Neural cell (in vitro differentiated cells): ENCODE measurements around the gene RCAN3. TPM values are rescaled to one million over a fixed set of nuclear protein-coding genes. Genes with fewer than 3 reads are reported as not detected.

Experiments used
- H2AFZ ChIP-seq: fragments of 200-600, 300-800 bp; sonication (generic), shearing (Covaris generic); 2 replicates; pipeline ENCODE4 v1.6.0; 2014; ENCODE audit warnings: low read depth, mild to moderate bottlenecking, antibody characterized with exemption, low read length, moderate library complexity
- H3F3A ChIP-seq: fragments of 200-600 bp; shearing (Covaris generic); 2 replicates; pipeline ENCODE4 v1.6.1; 2016; ENCODE audit warnings: mild to moderate bottlenecking, moderate library complexity, mixed read lengths, antibody characterized with exemption, low read length; ENCODE audit not compliant: insufficient read depth, poor library complexity, severe bottlenecking
- H3K27ac ChIP-seq: fragments of 200-600, 300-800 bp; sonication (generic), shearing (Covaris generic); 2 replicates; pipeline ENCODE4 v1.5.1; 2014; ENCODE audit warnings: mild to moderate bottlenecking, low read length, moderate library complexity
- H3K27me3 ChIP-seq: fragments of 300-800, 200-600 bp; sonication (generic), shearing (Covaris generic); 2 replicates; pipeline ENCODE4 v1.6.0; 2014; ENCODE audit warnings: mild to moderate bottlenecking, low read depth, low read length, moderate library complexity; ENCODE audit not compliant: insufficient read depth
- H3K36me3 ChIP-seq: fragments of 300-800, 200-600 bp; sonication (generic), shearing (Covaris generic); 2 replicates; pipeline ENCODE4 v1.5.1; 2014; ENCODE audit warnings: mild to moderate bottlenecking, antibody characterized with exemption, low read length, moderate library complexity; ENCODE audit not compliant: insufficient read depth
- H3K4me2 ChIP-seq: fragments of 300-800, 200-600 bp; sonication (generic), shearing (Covaris generic); 2 replicates; pipeline ENCODE4 v1.6.0; 2014; ENCODE audit warnings: mild to moderate bottlenecking, low read length
- H3K4me3 ChIP-seq: fragments of 300-800, 200-600 bp; sonication (generic), shearing (Covaris generic); 2 replicates; pipeline ENCODE4 v1.5.1; 2014; ENCODE audit warnings: mild to moderate bottlenecking, low read length, moderate library complexity
- H3K79me2 ChIP-seq: fragments of 200-600 bp; shearing (Covaris generic); replicated peaks from 2 replicates; pipeline ENCODE4 v1.6.0; 2014; ENCODE audit warnings: mild to moderate bottlenecking, low read length, moderate library complexity; ENCODE audit not compliant: insufficient read depth
- H3K9ac ChIP-seq: fragments of 300-800, 200-600 bp; sonication (generic), shearing (Covaris generic); 2 replicates; pipeline ENCODE4 v1.6.1; 2016; ENCODE audit warnings: mild to moderate bottlenecking, low read length, mixed read lengths
- H3K9me2 ChIP-seq: fragments of 200-600 bp; shearing (Covaris generic); 2 replicates; pipeline ENCODE4 v1.6.1; 2016; ENCODE audit warnings: mild to moderate bottlenecking, low read length, mixed read lengths; ENCODE audit not compliant: insufficient read depth
- H3K9me3 ChIP-seq: fragments of 200-600, 300-800 bp; sonication (generic), shearing (Covaris generic); 2 replicates; pipeline ENCODE4 v1.6.1; 2016; ENCODE audit warnings: mild to moderate bottlenecking, mixed run types, low read length, moderate library complexity, mixed read lengths
- H4K20me1 ChIP-seq: fragments of 200-600 bp; shearing (Covaris generic); 2 replicates; pipeline ENCODE4 v1.6.1; 2016; ENCODE audit warnings: mild to moderate bottlenecking, mixed run types; ENCODE audit not compliant: insufficient read depth
- CTCF ChIP-seq: fragments of 450-650 bp; IDR thresholded peaks from 2 replicates; pipeline ENCODE4 v1.5.1; 2014; ENCODE audit warnings: antibody characterized with exemption, mild to moderate bottlenecking, moderate library complexity; ENCODE audit not compliant: poor library complexity, severe bottlenecking
- EP300 ChIP-seq: fragments of 450-650 bp; conservative IDR thresholded peaks from 2 replicates; pipeline ENCODE4 v1.6.1; 2014; ENCODE audit warnings: antibody characterized with exemption, mild to moderate bottlenecking, moderate library complexity; ENCODE audit not compliant: poor library complexity, severe bottlenecking
- EZH2 ChIP-seq: fragments of 200-600, 300-800 bp; shearing (Covaris generic), sonication (generic); IDR thresholded peaks from 2 replicates; pipeline ENCODE4 v1.6.1; 2014; ENCODE audit warnings: antibody characterized with exemption, low read length, borderline replicate concordance, mild to moderate bottlenecking; ENCODE audit not compliant: insufficient read depth, poor library complexity, severe bottlenecking
- MXI1 ChIP-seq: fragments of 450-650 bp; conservative IDR thresholded peaks from 2 replicates; pipeline ENCODE4 v1.6.1; 2014; ENCODE audit warnings: antibody characterized with exemption, mild to moderate bottlenecking; ENCODE audit not compliant: poor library complexity, severe bottlenecking
- POLR2AphosphoS5 ChIP-seq: IDR thresholded peaks from 2 replicates; pipeline ENCODE4 v1.6.1; 2012
- RAD21 ChIP-seq: fragments of 450-650 bp; conservative IDR thresholded peaks from 2 replicates; pipeline ENCODE4 v1.6.1; 2014; ENCODE audit warnings: antibody characterized with exemption, mild to moderate bottlenecking, moderate library complexity
- REST ChIP-seq: IDR thresholded peaks from 2 replicates; pipeline ENCODE4 v1.6.1; 2012; ENCODE audit warnings: borderline replicate concordance
- SMC3 ChIP-seq: fragments of 450-650 bp; conservative IDR thresholded peaks from 2 replicates; pipeline ENCODE4 v1.6.1; 2014; ENCODE audit warnings: antibody characterized with exemption, mild to moderate bottlenecking, moderate library complexity; ENCODE audit not compliant: poor library complexity
- TAF1 ChIP-seq: IDR thresholded peaks from 2 replicates; pipeline ENCODE4 v1.6.1; 2012; ENCODE audit warnings: low read depth
- polyA plus RNA-seq: library from polyadenylated mRNA; depleted of rRNA; stranded (reverse); fragments of >200 nt; gene quantifications from 2 replicates; pipeline ENCODE4 v1.2.3, GENCODE V29; 2014

RCAN3 gene
- polyA plus RNA-seq, 1 donor from 2014 or later = 31.4 TPM

DNA sequence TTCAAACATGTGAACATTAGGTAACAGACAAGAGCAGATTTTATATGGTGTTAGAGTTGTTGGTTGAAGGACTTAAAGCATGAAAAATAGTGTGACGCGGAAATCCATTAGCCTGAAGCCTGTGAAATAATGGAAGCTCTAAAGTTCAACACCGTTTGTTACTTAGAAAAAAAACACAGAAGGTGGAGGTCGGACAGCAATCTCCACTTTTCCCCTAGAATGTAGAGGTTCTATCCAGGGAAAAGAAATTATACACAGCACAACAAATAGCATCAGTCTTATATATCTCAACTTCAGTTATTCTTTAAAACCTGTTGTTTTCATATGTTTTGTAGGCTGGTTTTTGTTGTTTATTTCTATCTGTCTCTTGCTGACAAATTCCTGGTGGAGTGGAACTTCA is 1.9 kb downstream of the RCAN3 start:
- Histone ChIP-seq H3K27ac (no peak overlapping the region), H2AFZ (no peak overlapping the region), H3K36me3 (no peaks in the 10 kb centered on the region), H3K9me2 (no peaks in the 10 kb centered on the region), H3K27me3 (peaks cover 16% of the 10 kb centered on the region), H4K20me1 (no peaks in the 10 kb centered on the region), H3K9me3 (no peaks in the 10 kb centered on the region), H3F3A (no peaks in the 10 kb centered on the region), H3K4me2 (no peak overlapping the region), H3K79me2 (no peaks in the 10 kb centered on the region), H3K4me3 (peak overlapping the region; percentile 77), H3K9ac (no peak overlapping the region)
- no peak for TF ChIP-seq RAD21
- no peak for TF ChIP-seq CTCF
- no peak for TF ChIP-seq MXI1
- no peak for TF ChIP-seq SMC3
- no peak for TF ChIP-seq TAF1
- TF ChIP-seq EP300 = no peak
- no peak for TF ChIP-seq POLR2AphosphoS5
- TF ChIP-seq EZH2 = no peak
- TF ChIP-seq REST = no peak

DNA sequence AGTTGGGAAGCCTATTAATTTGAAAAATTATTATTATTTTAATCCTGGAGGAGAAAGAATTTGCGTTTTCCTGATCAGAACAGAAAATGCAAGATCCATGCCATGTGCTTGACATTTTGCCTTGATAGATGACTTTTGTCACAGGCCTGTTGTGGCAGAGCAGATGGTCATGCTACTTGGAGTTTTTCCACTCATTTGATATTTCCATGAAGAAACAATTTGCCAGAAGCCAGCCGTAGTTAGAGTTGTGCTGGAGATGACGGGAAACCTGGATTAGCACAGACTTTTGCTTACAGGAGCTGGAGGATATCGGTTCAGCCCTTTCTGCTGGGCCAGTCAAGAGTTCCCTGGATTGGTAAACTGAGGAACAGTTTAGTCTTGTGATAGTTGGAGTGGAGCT is 3.2 kb downstream of the RCAN3 start:
- no peaks in the 10 kb centered on the region for H3K36me3 ChIP-seq
- no peaks in the 10 kb centered on the region for H3K9me2 ChIP-seq
- no peak overlapping the region for H3K9ac ChIP-seq
- no peak overlapping the region for H3K4me3 ChIP-seq
- peaks cover 16% of the 10 kb centered on the region for H3K27me3 ChIP-seq
- no peak overlapping the region for H3K4me2 ChIP-seq
- no peaks in the 10 kb centered on the region for H4K20me1 ChIP-seq
- no peak overlapping the region for H2AFZ ChIP-seq
- no peak overlapping the region for H3K27ac ChIP-seq
- no peaks in the 10 kb centered on the region for H3K79me2 ChIP-seq
- no peaks in the 10 kb centered on the region for H3K9me3 ChIP-seq
- TF ChIP-seq EP300 = no peak
- TF ChIP-seq RAD21 = no peak
- TF ChIP-seq REST = no peak
- no peak for TF ChIP-seq EZH2
- no peak for TF ChIP-seq TAF1
- no peak for TF ChIP-seq CTCF
- no peak for TF ChIP-seq SMC3
- TF ChIP-seq POLR2AphosphoS5 = no peak
- TF ChIP-seq MXI1 = no peak
- no peaks in the 10 kb centered on the region for H3F3A ChIP-seq
